Measurements from ENCODE around the gene MLST8. TPM values are rescaled to one million over a fixed set of nuclear protein-coding genes. Genes with fewer than 3 reads are reported as not detected.
A peak's percentile ranks its signal among the peaks of the same experiment; 100 is the strongest.

The MLST8 gene
- polyA plus RNA-seq, 3 donors: 29.9 to 54.3 (median 30.5) TPM

DNA sequence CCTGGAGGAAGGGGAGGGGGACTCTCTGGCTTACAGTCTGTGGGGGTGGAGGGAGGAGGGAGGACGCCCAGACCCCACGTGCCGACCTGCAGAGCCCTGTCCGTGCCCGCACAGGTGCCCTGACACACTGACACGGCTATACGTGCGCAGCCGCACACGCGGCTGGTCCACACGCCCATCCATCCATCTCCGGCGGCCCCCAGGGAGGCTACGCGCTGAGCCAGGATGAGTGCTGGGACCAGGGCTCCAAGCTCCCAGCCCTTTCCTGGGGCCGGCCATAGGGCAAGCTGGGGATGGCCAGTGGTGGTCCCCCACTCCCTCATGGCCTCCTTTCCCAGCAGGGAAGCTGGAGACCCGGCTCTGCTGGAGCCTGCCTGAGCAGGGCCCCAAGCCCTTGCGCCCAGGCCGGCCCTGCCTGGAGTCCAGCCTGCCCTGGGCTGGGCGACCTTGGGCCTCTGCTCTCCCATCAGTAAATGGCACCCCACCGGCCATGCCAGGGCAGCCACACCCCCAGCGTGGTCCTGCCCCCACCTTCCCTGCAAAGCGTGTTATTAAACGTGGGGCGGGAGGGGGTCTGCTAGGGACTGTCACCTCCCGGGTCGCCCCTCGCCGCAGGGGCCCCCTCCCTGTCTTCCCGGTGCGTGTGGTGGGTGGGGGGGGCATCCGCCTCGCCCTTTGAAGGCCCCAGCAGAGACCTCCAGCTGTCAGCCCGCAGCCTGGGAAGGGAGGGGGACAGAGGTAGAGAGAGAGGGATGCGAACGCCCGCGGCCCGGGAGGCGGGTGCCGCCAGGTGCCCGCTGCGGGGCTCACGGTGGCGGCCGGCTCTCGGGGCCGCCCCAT lies 9.7 kb upstream of the MLST8 start:
- H3K9ac ChIP-seq (ENCODE audit: insufficient read depth, low read length, poor library complexity, severe bottlenecking): no peak overlapping the region
- H3K79me2 ChIP-seq (ENCODE audit: insufficient read depth, low read length): no peaks in the 10 kb centered on the region
- peaks cover 0 to 7% of the 10 kb centered on the region in 2 donors for H3K9me3 ChIP-seq (replicated peaks in 1 of 2; ENCODE audit: control insufficient read depth in 1 of 2, insufficient read depth in 1 of 2, low read length in 2 of 2)
- peak overlapping the region; percentile 22 for H3K4me2 ChIP-seq (replicated peaks; ENCODE audit: extremely low read depth, low read length, poor library complexity, severe bottlenecking)
- no peak overlapping the region for H3K27ac ChIP-seq (ENCODE audit: low read depth in 1 of 2, low read length in 2 of 2)
- intact Hi-C loops (cut with micrococcal nuclease): loop anchor here in 1 of 2 donors (5.0 kb wide), 1 partner anchor 57 kb away; the partner anchor contains the start of gene ECI1
- no peak for DNase-seq
- Mint-ChIP-seq H3K4me3 (peak overlapping the region in 1 of 2 donors; percentile 69), H3K27ac (peak overlapping the region in 1 of 7 donors; percentile 53), H3K36me3 (no peaks in the 10 kb centered on the region), H3K27me3 (ENCODE audit: low read depth in 3 of 3) (peaks cover 53 to 73% (median 58%) of the 10 kb centered on the region in 3 donors), H3K4me1 (peaks cover 4% of the 10 kb centered on the region), H3K9me3 (peaks cover 0 to 13% (median 4%) of the 10 kb centered on the region in 7 donors)
- H3K4me1 ChIP-seq (ENCODE audit: control insufficient read depth in 1 of 2, insufficient read depth in 2 of 2, low read length in 2 of 2): peaks cover 3 to 7% of the 10 kb centered on the region in 2 donors
- H2AFZ ChIP-seq (ENCODE audit: insufficient read depth, low read depth, low read length, poor library complexity, severe bottlenecking): no peak overlapping the region
- H4K20me1 ChIP-seq (ENCODE audit: insufficient read depth, low read length): no peaks in the 10 kb centered on the region
- peaks cover 35 to 54% of the 10 kb centered on the region in 2 donors for H3K27me3 ChIP-seq (ENCODE audit: control insufficient read depth in 2 of 2, insufficient read depth in 2 of 2, low read length in 2 of 2)
- H3K36me3 ChIP-seq (replicated peaks in 1 of 2; ENCODE audit: control insufficient read depth in 1 of 2, insufficient read depth in 2 of 2, low read length in 2 of 2): no peaks in the 10 kb centered on the region
- WGBS (ENCODE audit: insufficient coverage): under 1% methylated on average over 40 of the region's 49 CpGs
- TF ChIP-seq, protein P1, sequence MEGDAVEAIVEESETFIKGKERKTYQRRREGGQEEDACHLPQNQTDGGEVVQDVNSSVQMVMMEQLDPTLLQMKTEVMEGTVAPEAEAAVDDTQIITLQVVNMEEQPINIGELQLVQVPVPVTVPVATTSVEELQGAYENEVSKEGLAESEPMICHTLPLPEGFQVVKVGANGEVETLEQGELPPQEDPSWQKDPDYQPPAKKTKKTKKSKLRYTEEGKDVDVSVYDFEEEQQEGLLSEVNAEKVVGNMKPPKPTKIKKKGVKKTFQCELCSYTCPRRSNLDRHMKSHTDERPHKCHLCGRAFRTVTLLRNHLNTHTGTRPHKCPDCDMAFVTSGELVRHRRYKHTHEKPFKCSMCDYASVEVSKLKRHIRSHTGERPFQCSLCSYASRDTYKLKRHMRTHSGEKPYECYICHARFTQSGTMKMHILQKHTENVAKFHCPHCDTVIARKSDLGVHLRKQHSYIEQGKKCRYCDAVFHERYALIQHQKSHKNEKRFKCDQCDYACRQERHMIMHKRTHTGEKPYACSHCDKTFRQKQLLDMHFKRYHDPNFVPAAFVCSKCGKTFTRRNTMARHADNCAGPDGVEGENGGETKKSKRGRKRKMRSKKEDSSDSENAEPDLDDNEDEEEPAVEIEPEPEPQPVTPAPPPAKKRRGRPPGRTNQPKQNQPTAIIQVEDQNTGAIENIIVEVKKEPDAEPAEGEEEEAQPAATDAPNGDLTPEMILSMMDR (IDR thresholded peaks at IDR 0.05): no peak
- H3K4me3 ChIP-seq (replicated peaks in 1 of 3; ENCODE audit: low read depth in 2 of 3, low read length in 3 of 3): no peak overlapping the region

DNA sequence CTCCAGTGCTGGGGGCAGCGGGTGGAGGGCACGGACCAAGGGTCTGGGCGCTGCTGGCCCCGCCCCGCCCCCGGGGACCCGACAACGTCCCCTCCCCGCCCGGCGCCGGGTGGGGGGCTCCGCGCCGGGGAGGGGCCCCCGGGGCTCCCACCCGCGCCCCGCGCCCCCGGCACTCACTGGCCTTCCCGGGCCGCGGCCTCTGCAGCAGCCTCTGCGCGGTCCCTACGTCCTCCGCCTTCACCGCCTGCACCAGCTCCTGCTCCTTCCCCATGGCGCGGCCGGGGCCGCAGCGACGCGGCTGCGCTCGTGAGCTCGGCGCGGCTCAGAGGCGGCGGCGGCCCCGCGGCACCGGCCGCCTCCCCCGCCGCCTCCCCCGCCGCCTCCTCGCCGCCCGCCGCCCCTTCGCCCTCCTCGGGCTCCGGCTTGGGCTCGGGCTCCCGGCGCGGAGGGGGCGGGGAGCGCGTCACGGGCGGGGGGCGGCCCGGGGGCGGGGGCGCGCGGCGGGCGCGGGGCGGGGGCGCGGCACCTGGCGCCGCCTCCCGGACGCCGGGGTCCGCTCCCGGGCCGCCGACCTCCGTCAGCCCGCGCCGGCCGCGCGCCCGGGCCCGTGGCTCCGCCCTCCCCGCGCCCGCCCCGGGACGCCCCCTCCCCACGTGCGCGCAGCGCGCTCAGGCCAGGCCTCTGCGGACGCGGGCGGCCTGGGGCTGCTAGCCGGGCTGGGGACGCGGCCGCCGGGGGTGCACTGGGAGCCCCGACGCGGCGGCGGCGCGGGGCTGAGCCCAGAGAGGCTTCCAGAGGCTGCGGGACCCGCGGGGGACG lies 8.9 kb upstream of the MLST8 start, which contains the start of gene CASKIN1:
CASKIN1 (minus strand) TSS at position 444 of the 819 bp plus-strand sequence; CDS start at position 271, 173 bp downstream.
- Mint-ChIP-seq H3K9me3 (peaks cover 0 to 13% (median 4%) of the 10 kb centered on the region in 7 donors), H3K36me3 (no peaks in the 10 kb centered on the region), H3K4me1 (peaks cover 4% of the 10 kb centered on the region), H3K4me3 (peak within 1 kb of the TSS; percentile 27 to 76), H3K27ac (no peak within 1 kb of the TSS), H3K27me3 (ENCODE audit: low read depth in 3 of 3) (peaks cover 53 to 79% (median 60%) of the 10 kb centered on the region in 3 donors)
- Histone ChIP-seq H3K4me2 (replicated peaks; ENCODE audit: extremely low read depth, low read length, poor library complexity, severe bottlenecking) (peak within 1 kb of the TSS; percentile 22), H3K79me2 (ENCODE audit: insufficient read depth, low read length) (no peaks in the 10 kb centered on the region), H2AFZ (ENCODE audit: insufficient read depth, low read depth, low read length, poor library complexity, severe bottlenecking) (no peak within 1 kb of the TSS), H3K9me3 (replicated peaks in 1 of 2; ENCODE audit: control insufficient read depth in 1 of 2, insufficient read depth in 1 of 2, low read length in 2 of 2) (peaks cover 0 to 7% of the 10 kb centered on the region in 2 donors), H3K4me1 (ENCODE audit: control insufficient read depth in 1 of 2, insufficient read depth in 2 of 2, low read length in 2 of 2) (peaks cover 3 to 7% of the 10 kb centered on the region in 2 donors), H3K9ac (ENCODE audit: insufficient read depth, low read length, poor library complexity, severe bottlenecking) (no peak within 1 kb of the TSS), H3K27me3 (ENCODE audit: control insufficient read depth in 2 of 2, insufficient read depth in 2 of 2, low read length in 2 of 2) (peaks cover 35 to 54% of the 10 kb centered on the region in 2 donors), H4K20me1 (ENCODE audit: insufficient read depth, low read length) (no peaks in the 10 kb centered on the region), H3K36me3 (replicated peaks in 1 of 2; ENCODE audit: control insufficient read depth in 1 of 2, insufficient read depth in 2 of 2, low read length in 2 of 2) (no peaks in the 10 kb centered on the region), H3K27ac (ENCODE audit: low read depth in 1 of 2, low read length in 2 of 2) (no peak within 1 kb of the TSS), H3K4me3 (replicated peaks in 1 of 3; ENCODE audit: low read depth in 2 of 3, low read length in 3 of 3) (no peak within 1 kb of the TSS)
- intact Hi-C loops (cut with micrococcal nuclease): loop anchor here in 1 of 2 donors (5.0 kb wide), 1 partner anchor 56 kb away; the partner anchor contains the start of gene ECI1
- peak; percentile 10 to 31 (median 27) for DNase-seq
- TF ChIP-seq, protein P1 (IDR thresholded peaks at IDR 0.05): no peak
- WGBS (ENCODE audit: insufficient coverage): under 1% methylated on average over 99 of the region's 129 CpGs

Measured in CD14-positive monocyte (primary cell).